GM23338 (cell line): ENCODE measurements around the gene PPTC7. TPM values are rescaled to one million over a fixed set of nuclear protein-coding genes. Genes with fewer than 3 reads are reported as not detected.

Source experiments
- ATAC-seq: fragments of 200-7000 bp; cut with Tn5 transposase; 3 replicates; pipeline ENCODE4 v1.9.1; 2020
- DNase-seq: peaks from one replicate; pipeline ENCODE4 v3.0.0-alpha.2; 2015; ENCODE audit warnings: low spot score
- H2AFZ ChIP-seq: fragments of 200-600 bp; sonication (generic); 2 replicates; pipeline ENCODE4 v1.8.0; 2016; ENCODE audit warnings: antibody characterized with exemption, mild to moderate bottlenecking, moderate library complexity
- H3F3A ChIP-seq: fragments of 200-600 bp; sonication (generic); replicated peaks from 2 replicates; pipeline ENCODE4 v1.8.0; 2017; ENCODE audit warnings: antibody characterized with exemption, mixed run types, low read depth
- H3K27ac ChIP-seq: fragments of 200-600 bp; sonication (generic); 2 replicates; pipeline ENCODE4 v1.6.1; 2016; ENCODE audit warnings: low read depth
- H3K27me3 ChIP-seq: fragments of 200-600 bp; sonication (generic); 2 replicates; pipeline ENCODE4 v1.8.0; 2016; ENCODE audit warnings: mild to moderate bottlenecking, mixed run types, moderate library complexity; ENCODE audit not compliant: insufficient read depth
- H3K36me3 ChIP-seq: fragments of 200-600 bp; sonication (generic); 2 replicates; pipeline ENCODE4 v1.8.0; 2016; ENCODE audit warnings: mild to moderate bottlenecking; ENCODE audit not compliant: insufficient read depth
- H3K4me1 ChIP-seq: fragments of 200-600 bp; sonication (generic); 2 replicates; pipeline ENCODE4 v1.8.0; 2016; ENCODE audit warnings: mild to moderate bottlenecking, moderate library complexity; ENCODE audit not compliant: insufficient read depth
- H3K4me2 ChIP-seq: fragments of 200-600 bp; sonication (generic); 2 replicates; pipeline ENCODE4 v1.7.1; 2017; ENCODE audit warnings: mixed run types
- H3K4me3 ChIP-seq: fragments of 200-600 bp; sonication (generic); 2 replicates; pipeline ENCODE4 v1.6.1; 2016; ENCODE audit warnings: mixed run types
- H3K79me2 ChIP-seq: fragments of 200-600 bp; sonication (generic); replicated peaks from 2 replicates; pipeline ENCODE4 v1.8.0; 2017; ENCODE audit warnings: mild to moderate bottlenecking; ENCODE audit not compliant: insufficient read depth
- H3K9me2 ChIP-seq: fragments of 200-600 bp; sonication (generic); 2 replicates; pipeline ENCODE4 v1.8.0; 2017; ENCODE audit not compliant: insufficient read depth
- H4K20me1 ChIP-seq: fragments of 200-600 bp; sonication (generic); replicated peaks from 2 replicates; pipeline ENCODE4 v1.8.0; 2017; ENCODE audit warnings: mild to moderate bottlenecking; ENCODE audit not compliant: insufficient read depth
- H3K27ac Mint-ChIP-seq: 2 replicates; pipeline ENCODE4 v1.8.0; 2020; ENCODE audit warnings: inconsistent platforms, mild to moderate bottlenecking, moderate library complexity, mixed read lengths
- H3K27me3 Mint-ChIP-seq: 3 replicates; pipeline ENCODE4 v1.8.0; 2022; ENCODE audit warnings: low read depth, mild to moderate bottlenecking, moderate library complexity, mixed read lengths, inconsistent platforms; ENCODE audit not compliant: insufficient read depth, poor library complexity
- H3K36me3 Mint-ChIP-seq: 3 replicates; pipeline ENCODE4 v1.8.0; 2021; ENCODE audit warnings: low read depth, mild to moderate bottlenecking, inconsistent platforms, moderate library complexity, mixed read lengths
- H3K4me1 Mint-ChIP-seq: 3 replicates; pipeline ENCODE4 v1.8.0; 2020; ENCODE audit warnings: mild to moderate bottlenecking, inconsistent platforms, mixed read lengths
- H3K4me3 Mint-ChIP-seq: 3 replicates; pipeline ENCODE4 v1.8.0; 2021; ENCODE audit warnings: moderate library complexity, mild to moderate bottlenecking, inconsistent platforms, mixed read lengths
- H3K9me3 Mint-ChIP-seq: 3 replicates; pipeline ENCODE4 v1.8.0; 2020; ENCODE audit warnings: moderate library complexity, mild to moderate bottlenecking, inconsistent platforms, mixed read lengths
- CREB1 ChIP-seq: fragments of 250-450 bp; sonication (Bioruptor Pico); IDR thresholded peaks from 2 replicates; pipeline ENCODE4 v1.5.0; 2020; ENCODE audit warnings: low read depth, mild to moderate bottlenecking, moderate library complexity
- CTCF ChIP-seq, 2 experiments: fragments of 200-600 bp in 1 of 2; sonication (generic) in 1 of 2; conservative IDR thresholded peaks; 2 replicates each; pipeline versions ENCODE4 v1.5.1 to v1.6.1; 2016 to 2017; ENCODE audit warnings: antibody characterized with exemption in 2 of 2, low read depth in 2 of 2, mild to moderate bottlenecking in 2 of 2, moderate library complexity in 1 of 2
- ETS1 ChIP-seq: IDR thresholded peaks from 2 replicates; pipeline ENCODE4 v1.6.1; 2016; ENCODE audit warnings: antibody characterized with exemption
- EZH2 ChIP-seq: fragments of 200-600 bp; sonication (generic); IDR thresholded peaks from one replicate; pipeline ENCODE4 v1.8.0; 2017; ENCODE audit warnings: antibody characterized with exemption, mild to moderate bottlenecking, low read depth; ENCODE audit not compliant: unreplicated experiment
- EZH2phosphoT487 ChIP-seq: fragments of 200-600 bp; sonication (generic); IDR thresholded peaks from one replicate; pipeline ENCODE4 v1.8.1; 2018; ENCODE audit warnings: antibody characterized with exemption; ENCODE audit not compliant: unreplicated experiment
- JUNB ChIP-seq: IDR thresholded peaks from one replicate; pipeline ENCODE4 v1.6.1; 2016; ENCODE audit warnings: antibody characterized with exemption; ENCODE audit not compliant: unreplicated experiment
- POLR2AphosphoS5 ChIP-seq: IDR thresholded peaks from 2 replicates; pipeline ENCODE4 v1.6.1; 2016; ENCODE audit warnings: antibody characterized with exemption, low read depth
- STAT1 ChIP-seq: IDR thresholded peaks from one replicate; pipeline ENCODE4 v1.6.1; 2016; ENCODE audit warnings: antibody characterized with exemption; ENCODE audit not compliant: unreplicated experiment
- ZNF114 ChIP-seq: fragments of 250-450 bp; sonication (Bioruptor Pico); IDR thresholded peaks from 2 replicates; pipeline ENCODE4 v1.5.0; 2020; ENCODE audit warnings: mild to moderate bottlenecking, moderate library complexity
- ZNF331 ChIP-seq: fragments of 250-450 bp; sonication (Bioruptor Pico); IDR thresholded peaks from 2 replicates; pipeline ENCODE4 v1.5.0; 2020; ENCODE audit warnings: low read depth, mild to moderate bottlenecking, moderate library complexity
- ZNF462 ChIP-seq: fragments of 250-450 bp; sonication (Bioruptor Pico); IDR thresholded peaks from 2 replicates; pipeline ENCODE4 v1.5.0; 2020; ENCODE audit warnings: mild to moderate bottlenecking, moderate library complexity
- polyA plus RNA-seq: library from polyadenylated mRNA; unstranded; fragments of >200 nt; fragmentation: Nextera tagmentation; extraction: Ambion mirVana; gene quantifications from 2 replicates; pipeline ENCODE4 v1.2.1, GENCODE V29; 2016
- total RNA-seq: library from RNA; depleted of rRNA; stranded (reverse); fragments of >200 nt; shearing (Covaris generic); gene quantifications from 2 replicates; pipeline ENCODE4 v1.2.3, GENCODE V29; 2014

The PPTC7 gene
- total and polyA plus RNA-seq, 2 experiments from 2014 or later = 7.5 to 17.5 TPM

GRCh38 chr12:110537605-110538409, 45.3 kb downstream of the PPTC7 start:
- H3K27me3 Mint-ChIP-seq = no peaks in the 10 kb centered on the region
- no peak overlapping the region for H3K4me3 Mint-ChIP-seq
- DNase-seq = no peak
- no peak for ATAC-seq
- no peak overlapping the region for H3K27ac Mint-ChIP-seq
- Histone ChIP-seq H3K4me3 (no peak overlapping the region), H2AFZ (no peak overlapping the region), H3K27me3 (no peaks in the 10 kb centered on the region), H3K9me2 (no peaks in the 10 kb centered on the region), H3K36me3 (peaks cover 19% of the 10 kb centered on the region), H4K20me1 (peaks cover 10% of the 10 kb centered on the region), H3K4me1 (no peaks in the 10 kb centered on the region), H3K79me2 (0 out of 2 replicates have a peak, but pooled peaks cover 4% of the 10 kb centered on the region), H3K27ac (no peak overlapping the region), H3K4me2 (no peak overlapping the region), H3F3A (no peaks in the 10 kb centered on the region)
- peaks cover 7% of the 10 kb centered on the region; the same call in 2 of the 3 replicates for H3K4me1 Mint-ChIP-seq
- no peaks in the 10 kb centered on the region for H3K9me3 Mint-ChIP-seq
- H3K36me3 Mint-ChIP-seq = peaks cover 22% of the 10 kb centered on the region
- no peak for TF ChIP-seq POLR2AphosphoS5

- Mint-ChIP-seq H3K4me1 (peaks cover 7% of the 10 kb centered on the region; the same call in 2 of the 3 replicates), H3K9me3 (no peaks in the 10 kb centered on the region), H3K27ac (no peak overlapping the region), H3K36me3 (peaks cover 19% of the 10 kb centered on the region), H3K27me3 (no peaks in the 10 kb centered on the region), H3K4me3 (no peak overlapping the region)
- H2AFZ ChIP-seq = no peak overlapping the region
- 0 out of 2 replicates have a peak, but pooled peaks cover under 1% of the 10 kb centered on the region for H3K79me2 ChIP-seq
- H3K27me3 ChIP-seq = no peaks in the 10 kb centered on the region
- H3K4me2 ChIP-seq = no peak overlapping the region
- no peaks in the 10 kb centered on the region for H3F3A ChIP-seq
- peaks cover 10% of the 10 kb centered on the region for H4K20me1 ChIP-seq
- peaks cover 19% of the 10 kb centered on the region for H3K36me3 ChIP-seq
- no peaks in the 10 kb centered on the region for H3K9me2 ChIP-seq
- no peaks in the 10 kb centered on the region for H3K4me1 ChIP-seq
- no peak for ATAC-seq
- DNase-seq = no peak
- H3K4me3 ChIP-seq = no peak overlapping the region
- H3K27ac ChIP-seq = no peak overlapping the region
- TF ChIP-seq STAT1 (no peak), ZNF462 (no peak), ETS1 (no peak), ZNF331 (CRISPR knock-in tag) (no peak), JUNB (no peak), CTCF (conservative IDR thresholded peaks at IDR 0.05; ENCODE audit: low read depth in 2 of 2) (no peak), POLR2AphosphoS5 (no peak), EZH2phosphoT487 (no peak), CREB1 (CRISPR knock-in tag) (no peak), ZNF114 (CRISPR knock-in tag) (no peak), EZH2 (no peak)
Measured at GRCh38 chr12:110536834-110537604, 46.1 kb downstream of the PPTC7 start.
